GM12878 (cell line): Measurements from ENCODE around the gene CDH1. TPM values are rescaled to one million over a fixed set of nuclear protein-coding genes. Genes with fewer than 3 reads are reported as not detected.

Source experiments
- ATAC-seq: fragments of 200-7000 bp; cut with Tn5 transposase; 3 replicates; pipeline ENCODE4 v1.9.1; 2020; ENCODE audit warnings: mild to moderate bottlenecking, moderate library complexity
- BruUV-seq: library from RNA; stranded (reverse); fragments of 400-500 nt; replicated peaks from 2 replicates; lab custom pipeline; 2021; lab: Mats Ljungman, UMichigan
- CTCF ChIA-PET: fragments of 300-600 bp; sonication (Branson Sonifier 250); formaldehyde crosslinking; extraction: SDS; loops from one replicate; lab custom pipeline; 2021; ENCODE audit warnings: inconsistent platforms; lab: Yijun Ruan, JAX
- POLR2A ChIA-PET: fragments of 350-600 bp; formaldehyde crosslinking; extraction: SDS; loops from one replicate; lab custom pipeline; 2021; ENCODE audit warnings: inconsistent platforms; lab: Charles Lee
- RAD21 ChIA-PET: fragments of 300-600 bp; sonication (Branson Sonifier 250); formaldehyde crosslinking; loops from one replicate; lab custom pipeline; 2023; ENCODE audit warnings: antibody characterized with exemption; ENCODE audit not compliant: unreplicated experiment; lab: Charles Lee
- SMC1A ChIA-PET: fragments of 300-600 bp; sonication (Branson Sonifier 250); formaldehyde crosslinking; loops from one replicate; lab custom pipeline; 2023; ENCODE audit not compliant: unreplicated experiment, uncharacterized antibody; lab: Charles Lee
- DNase-seq: peaks from one replicate; pipeline ENCODE4 v3.0.0-alpha.2; 2011; ENCODE audit warnings: low read depth, low spot score
- FAIRE-seq: peaks from 3 replicates; lab custom pipeline; 2011; peaks lifted over from hg19 to GRCh38; lab: Jason Lieb, UNC
- H2AFZ ChIP-seq: 2 replicates; pipeline ENCODE4 v1.6.0; 2011; ENCODE audit warnings: low read depth, low read length, control low read depth; ENCODE audit not compliant: control insufficient read depth
- H3K27ac ChIP-seq: 2 replicates; pipeline ENCODE4 v1.5.1; 2011; ENCODE audit warnings: control low read depth; ENCODE audit not compliant: control insufficient read depth, insufficient read depth
- H3K27me3 ChIP-seq, 2 experiments: replicated peaks in 1 of 2; 2 replicates each; pipeline versions ENCODE4 v1.6.0 to v1.6.1; 2011; ENCODE audit warnings: low read length in 1 of 2; ENCODE audit not compliant: control insufficient read depth in 2 of 2, insufficient read depth in 2 of 2
- H3K36me3 ChIP-seq, 2 experiments: 2 replicates each; pipeline ENCODE4 v1.5.1; 2011; ENCODE audit warnings: low read length in 1 of 2; ENCODE audit not compliant: control insufficient read depth in 2 of 2, insufficient read depth in 2 of 2
- H3K4me1 ChIP-seq: 2 replicates; pipeline ENCODE4 v1.6.1; 2011; ENCODE audit warnings: mild to moderate bottlenecking, low read length, moderate library complexity, mixed read lengths; ENCODE audit not compliant: control insufficient read depth, insufficient read depth
- H3K4me2 ChIP-seq: 2 replicates; pipeline ENCODE4 v1.6.0; 2011; ENCODE audit warnings: control low read depth; ENCODE audit not compliant: control insufficient read depth, insufficient read depth
- H3K4me3 ChIP-seq: fragments of 200-600 bp; sonication (generic); 2 replicates; pipeline ENCODE4 v1.5.1; 2016
- H3K79me2 ChIP-seq: 2 replicates; pipeline ENCODE4 v1.6.0; 2011; ENCODE audit warnings: low read length; ENCODE audit not compliant: control insufficient read depth, insufficient read depth
- H3K9ac ChIP-seq: 2 replicates; pipeline ENCODE4 v1.8.0; 2011; ENCODE audit warnings: low read length, control low read depth, mixed read lengths; ENCODE audit not compliant: control insufficient read depth, insufficient read depth
- H3K9me3 ChIP-seq: replicated peaks from 3 replicates; pipeline ENCODE4 v1.5.1; 2011; ENCODE audit warnings: mild to moderate bottlenecking, low read length; ENCODE audit not compliant: control insufficient read depth, insufficient read depth
- H4K20me1 ChIP-seq: 2 replicates; pipeline ENCODE4 v1.6.0; 2011; ENCODE audit not compliant: control insufficient read depth, insufficient read depth
- CHD4 ChIP-seq: fragments of 200-600 bp; sonication (generic); IDR thresholded peaks from 2 replicates; pipeline ENCODE4 v1.6.1; 2016; ENCODE audit warnings: mild to moderate bottlenecking
- ETV6 ChIP-seq, 2 experiments: fragments of 450-650 bp in 1 of 2; IDR thresholded peaks in 1 of 2; conservative IDR thresholded peaks in 1 of 2; 2 replicates each; pipeline ENCODE4 v1.6.1; 2014; ENCODE audit warnings: antibody characterized with exemption in 1 of 2, borderline replicate concordance in 1 of 2, low read depth in 1 of 2, mild to moderate bottlenecking in 1 of 2, moderate library complexity in 1 of 2
- GATAD2B ChIP-seq: fragments of 450-650 bp; conservative IDR thresholded peaks from 2 replicates; pipeline ENCODE4 v1.6.1; 2017; ENCODE audit warnings: low read depth, mild to moderate bottlenecking, moderate library complexity
- IKZF2 ChIP-seq, 2 experiments: fragments of 450-650 bp; IDR thresholded peaks; 2 replicates each; pipeline ENCODE4 v1.6.1; 2017; ENCODE audit warnings: mild to moderate bottlenecking in 2 of 2, moderate library complexity in 2 of 2
- JUND ChIP-seq: IDR thresholded peaks from 2 replicates; pipeline ENCODE4 v1.6.1; 2012; ENCODE audit warnings: low read depth, mild to moderate bottlenecking, low read length, improper control_type of control experiment, moderate library complexity
- KLF5 ChIP-seq: fragments of 450-650 bp; IDR thresholded peaks from 2 replicates; pipeline ENCODE4 v1.6.1; 2014; ENCODE audit warnings: mild to moderate bottlenecking; ENCODE audit not compliant: partially characterized antibody
- MYB ChIP-seq: fragments of 150-350 bp; IDR thresholded peaks from 2 replicates; pipeline ENCODE4 v1.6.1; 2014; ENCODE audit warnings: mild to moderate bottlenecking, low read depth, low read length, borderline replicate concordance
- POU2F2 ChIP-seq: IDR thresholded peaks from 3 replicates; pipeline ENCODE4 v1.6.1; 2011; ENCODE audit warnings: low read depth, mild to moderate bottlenecking, low read length, borderline replicate concordance
- RAD21 ChIP-seq: IDR thresholded peaks from 2 replicates; pipeline ENCODE4 v1.6.1; 2011; ENCODE audit warnings: mild to moderate bottlenecking, low read depth, low read length, moderate library complexity; ENCODE audit not compliant: insufficient read depth
- RCOR1 ChIP-seq: conservative IDR thresholded peaks from 2 replicates; pipeline ENCODE4 v1.6.1; 2012; ENCODE audit warnings: low read depth, low read length, improper control_type of control experiment
- ZNF207 ChIP-seq: fragments of 450-650 bp; IDR thresholded peaks from 2 replicates; pipeline ENCODE4 v1.6.1; 2014; ENCODE audit warnings: antibody characterized with exemption, mild to moderate bottlenecking, borderline replicate concordance
- ZNF274 ChIP-seq: IDR thresholded peaks from one replicate; pipeline ENCODE4 v1.8.0; 2011; ENCODE audit not compliant: insufficient read length, insufficient read depth
- WGBS: methylation state at CpG from one replicate; pipeline ENCODE4 v1.1.6; 2016; ENCODE audit warnings: low lambda C conversion rate; ENCODE audit not compliant: insufficient replicate concordance, insufficient coverage; ENCODE audit errors: missing lambda C conversion rate; 5-methylcytosine and 5-hydroxymethylcytosine counted together
- in situ Hi-C: fragments of 300-500 bp; cut with MboI; formaldehyde crosslinking; loops from 9 replicates; pipeline ENCODE4 v1.14.3; 2018; ENCODE audit warnings: mixed read lengths
- intact Hi-C: fragments of 100-400 bp; cut with micrococcal nuclease; formaldehyde crosslinking; loops from one replicate; pipeline ENCODE4 v1.14.2; 2022; ENCODE audit not compliant: unreplicated experiment
- polyA plus RNA-seq, 11 experiments: library from polyadenylated mRNA; depleted of rRNA in 4 of 11; unstranded in 6 of 11; stranded (reverse) in 5 of 11; fragments of >200 nt; fragmentation: Nextera tagmentation in 4 of 11; fragmentation: Illumina TruSeq in 1 of 11; extraction: Ambion mirVana in 4 of 11; extraction: Trizol in 1 of 11; gene quantifications; 1 replicate in 1 of 11; 2 replicates in 10 of 11; pipeline versions ENCODE4 v1.2.1 to v1.2.3, GENCODE V29; 2011 to 2016; ENCODE audit warnings: inconsistent platforms in 2 of 11, missing spikeins in 2 of 11, low read depth in 1 of 11
- total RNA-seq, 4 experiments: library from RNA; depleted of rRNA in 3 of 4; stranded (reverse); fragments of >200 nt in 3 of 4; fragmentation: Illumina TruSeq in 1 of 4; extraction: Trizol in 1 of 4; gene quantifications; 2 replicates each; pipeline versions ENCODE4 v1.2.1 to v1.2.3, GENCODE V29; 2013 to 2021
- TF ChIP-seq, protein P1 (sequence below): fragments of 450-650 bp; IDR thresholded peaks from 2 replicates; pipeline ENCODE4 v1.6.1; 2017; ENCODE audit warnings: borderline replicate concordance
- TF ChIP-seq, protein P2 (sequence below), 3 experiments: IDR thresholded peaks in 2 of 3; conservative IDR thresholded peaks in 1 of 3; 2 replicates each; pipeline ENCODE4 v1.5.1; 2011; ENCODE audit warnings: low read depth in 3 of 3, low read length in 3 of 3, mild to moderate bottlenecking in 3 of 3, control low read depth in 2 of 3, moderate library complexity in 2 of 3, inconsistent platforms in 1 of 3, mixed read lengths in 1 of 3; ENCODE audit not compliant: control insufficient read depth in 2 of 3, insufficient read depth in 1 of 3; ENCODE audit errors: extremely low read depth in 1 of 3
- TF ChIP-seq, protein P3 (sequence below): fragments of 450-650 bp; IDR thresholded peaks from 2 replicates; pipeline ENCODE4 v1.6.1; 2017; ENCODE audit warnings: mild to moderate bottlenecking, low read depth, inconsistent platforms; ENCODE audit not compliant: poor library complexity, severe bottlenecking

Gene CDH1
- total and polyA plus RNA-seq, 10 of the 15 experiments (the other 5 are each of a cell fraction or from before 2014, with no cell fraction given): 2.2 to 30.6 (median 17.7) TPM

DNA sequence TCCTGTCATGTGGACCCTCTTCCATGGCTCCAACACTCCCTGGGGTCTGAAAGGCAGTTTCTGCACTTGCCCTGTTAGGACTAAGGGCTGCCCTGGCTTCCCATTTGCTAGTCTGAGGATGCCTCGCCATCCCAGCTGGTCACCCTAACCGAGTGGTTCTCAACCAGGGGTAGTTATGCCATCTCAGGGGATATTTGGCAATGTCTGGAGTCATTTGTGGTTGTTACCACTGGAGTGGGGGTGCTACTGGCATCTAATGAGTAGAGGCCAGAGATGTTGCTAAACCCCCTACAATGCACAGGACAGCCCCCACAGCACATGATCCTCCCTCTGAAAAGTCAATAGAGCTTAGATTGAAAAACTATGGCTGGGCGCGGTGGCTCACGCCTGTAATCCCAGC is 26.9 kb upstream of the CDH1 start (continued):
- TF ChIP-seq ZNF274 (no peak), IKZF2 (IDR thresholded peaks at IDR 0.05) (no peak), ZNF207 (no peak), ETV6 (conservative IDR thresholded peaks at IDR 0.05 in 1 of 2, IDR thresholded peaks at IDR 0.05 in 1 of 2; ENCODE audit: borderline replicate concordance in 1 of 2, low read depth in 1 of 2) (no peak)

DNA sequence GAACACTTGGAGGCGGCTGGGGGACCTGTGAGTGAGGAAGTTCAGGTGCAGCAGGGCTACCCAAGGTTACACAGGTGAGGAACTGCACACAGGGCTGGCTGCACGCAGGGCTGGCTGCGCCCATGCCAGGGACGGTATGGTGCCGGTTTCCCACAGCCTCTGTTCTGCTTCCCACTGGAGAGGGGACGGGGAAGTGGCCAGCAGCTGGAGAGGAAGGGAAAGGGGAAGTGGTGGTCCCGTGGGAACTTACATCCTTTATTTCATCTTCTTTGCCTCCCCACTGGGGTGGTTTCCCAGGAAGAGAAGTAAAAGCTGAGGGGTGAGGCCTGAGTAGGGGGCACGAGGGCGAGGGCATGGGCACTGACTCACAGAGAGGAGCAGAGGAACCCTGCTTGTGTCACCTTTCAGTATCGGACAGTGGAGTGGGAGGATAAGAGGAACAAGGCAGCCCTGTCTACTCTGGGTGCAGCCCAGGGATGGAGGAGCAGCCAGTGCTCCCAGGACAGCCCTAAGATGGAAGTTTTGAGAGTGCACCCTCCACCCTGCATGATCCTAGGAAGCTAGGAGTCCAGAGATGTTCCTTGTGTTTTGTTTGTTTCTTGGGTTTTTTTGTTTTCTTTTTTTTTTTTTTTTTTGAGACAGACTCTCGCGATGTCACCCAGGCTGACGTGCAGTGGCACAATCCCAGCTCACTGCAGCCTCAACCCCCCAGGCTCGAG is 25.5 kb upstream of the CDH1 start:
- peak; percentile 86 for ATAC-seq
- ChIA-PET POLR2A (interaction anchor here (1.2 kb wide), 1 partner anchor 45 kb away, joined by 5 read pairs; no protein-coding TSS in a partner anchor), SMC1A (interaction anchor here (0.7 to 2.4 kb wide), 5 partner anchors 10 to 89 kb away, joined by 3 to 7 read pairs (median 3); no protein-coding TSS in a partner anchor), CTCF (interaction anchor here (0.6 to 3.6 kb wide), 2 partner anchors 89 to 692 kb away, joined by 3 to 14 read pairs; no protein-coding TSS in a partner anchor), RAD21 (interaction anchor here (4.0 kb wide), 1 partner anchor 45 kb away, joined by 20 read pairs; no protein-coding TSS in a partner anchor)
- H3K27me3 ChIP-seq: no peaks in the 10 kb centered on the region
- H3K36me3 ChIP-seq: no peaks in the 10 kb centered on the region
- BruUV-seq: no TSS peak
- H3K4me1 ChIP-seq: peaks cover 7% of the 10 kb centered on the region
- no peak for DNase-seq
- H2AFZ ChIP-seq: peak overlapping the region; percentile 57
- no peaks in the 10 kb centered on the region; the same call in 2 of the 3 replicates for H3K9me3 ChIP-seq
- no peak overlapping the region for H3K9ac ChIP-seq
- no peak for FAIRE-seq
- 13% methylated on average over 12 of the region's 14 CpGs for WGBS
- in situ Hi-C loops: no loop called here
- peak overlapping the region; percentile 54 for H3K4me2 ChIP-seq
- H3K27ac ChIP-seq: no peak overlapping the region
- H4K20me1 ChIP-seq: no peaks in the 10 kb centered on the region
- no peaks in the 10 kb centered on the region for H3K79me2 ChIP-seq
- intact Hi-C loops: no loop called here
- H3K4me3 ChIP-seq: no peak overlapping the region
- TF ChIP-seq RCOR1 (no peak), MYB (no peak), ETV6 (conservative IDR thresholded peaks at IDR 0.05 in 1 of 2, IDR thresholded peaks at IDR 0.05 in 1 of 2; ENCODE audit: borderline replicate concordance in 1 of 2, low read depth in 1 of 2) (peak in 1 of 2 experiments; percentile 90; a peak in 2 of 4 replicates), RAD21 (no peak), KLF5 (no peak), POU2F2 (no peak), CHD4 (no peak), JUND (no peak), GATAD2B (0 out of 2 replicates have a peak, but pooled peaks have one; percentile 45)
- TF ChIP-seq, protein P1, sequence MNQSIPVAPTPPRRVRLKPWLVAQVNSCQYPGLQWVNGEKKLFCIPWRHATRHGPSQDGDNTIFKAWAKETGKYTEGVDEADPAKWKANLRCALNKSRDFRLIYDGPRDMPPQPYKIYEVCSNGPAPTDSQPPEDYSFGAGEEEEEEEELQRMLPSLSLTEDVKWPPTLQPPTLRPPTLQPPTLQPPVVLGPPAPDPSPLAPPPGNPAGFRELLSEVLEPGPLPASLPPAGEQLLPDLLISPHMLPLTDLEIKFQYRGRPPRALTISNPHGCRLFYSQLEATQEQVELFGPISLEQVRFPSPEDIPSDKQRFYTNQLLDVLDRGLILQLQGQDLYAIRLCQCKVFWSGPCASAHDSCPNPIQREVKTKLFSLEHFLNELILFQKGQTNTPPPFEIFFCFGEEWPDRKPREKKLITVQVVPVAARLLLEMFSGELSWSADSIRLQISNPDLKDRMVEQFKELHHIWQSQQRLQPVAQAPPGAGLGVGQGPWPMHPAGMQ: no peak
- TF ChIP-seq, protein P2, sequence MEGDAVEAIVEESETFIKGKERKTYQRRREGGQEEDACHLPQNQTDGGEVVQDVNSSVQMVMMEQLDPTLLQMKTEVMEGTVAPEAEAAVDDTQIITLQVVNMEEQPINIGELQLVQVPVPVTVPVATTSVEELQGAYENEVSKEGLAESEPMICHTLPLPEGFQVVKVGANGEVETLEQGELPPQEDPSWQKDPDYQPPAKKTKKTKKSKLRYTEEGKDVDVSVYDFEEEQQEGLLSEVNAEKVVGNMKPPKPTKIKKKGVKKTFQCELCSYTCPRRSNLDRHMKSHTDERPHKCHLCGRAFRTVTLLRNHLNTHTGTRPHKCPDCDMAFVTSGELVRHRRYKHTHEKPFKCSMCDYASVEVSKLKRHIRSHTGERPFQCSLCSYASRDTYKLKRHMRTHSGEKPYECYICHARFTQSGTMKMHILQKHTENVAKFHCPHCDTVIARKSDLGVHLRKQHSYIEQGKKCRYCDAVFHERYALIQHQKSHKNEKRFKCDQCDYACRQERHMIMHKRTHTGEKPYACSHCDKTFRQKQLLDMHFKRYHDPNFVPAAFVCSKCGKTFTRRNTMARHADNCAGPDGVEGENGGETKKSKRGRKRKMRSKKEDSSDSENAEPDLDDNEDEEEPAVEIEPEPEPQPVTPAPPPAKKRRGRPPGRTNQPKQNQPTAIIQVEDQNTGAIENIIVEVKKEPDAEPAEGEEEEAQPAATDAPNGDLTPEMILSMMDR (IDR thresholded peaks at IDR 0.05 in 2 of 3, conservative IDR thresholded peaks at IDR 0.05 in 1 of 3; ENCODE audit: control insufficient read depth in 2 of 3, extremely low read depth in 1 of 3, insufficient read depth in 1 of 3, low read depth in 3 of 3, low read length in 3 of 3): no peak
- TF ChIP-seq, protein P3, sequence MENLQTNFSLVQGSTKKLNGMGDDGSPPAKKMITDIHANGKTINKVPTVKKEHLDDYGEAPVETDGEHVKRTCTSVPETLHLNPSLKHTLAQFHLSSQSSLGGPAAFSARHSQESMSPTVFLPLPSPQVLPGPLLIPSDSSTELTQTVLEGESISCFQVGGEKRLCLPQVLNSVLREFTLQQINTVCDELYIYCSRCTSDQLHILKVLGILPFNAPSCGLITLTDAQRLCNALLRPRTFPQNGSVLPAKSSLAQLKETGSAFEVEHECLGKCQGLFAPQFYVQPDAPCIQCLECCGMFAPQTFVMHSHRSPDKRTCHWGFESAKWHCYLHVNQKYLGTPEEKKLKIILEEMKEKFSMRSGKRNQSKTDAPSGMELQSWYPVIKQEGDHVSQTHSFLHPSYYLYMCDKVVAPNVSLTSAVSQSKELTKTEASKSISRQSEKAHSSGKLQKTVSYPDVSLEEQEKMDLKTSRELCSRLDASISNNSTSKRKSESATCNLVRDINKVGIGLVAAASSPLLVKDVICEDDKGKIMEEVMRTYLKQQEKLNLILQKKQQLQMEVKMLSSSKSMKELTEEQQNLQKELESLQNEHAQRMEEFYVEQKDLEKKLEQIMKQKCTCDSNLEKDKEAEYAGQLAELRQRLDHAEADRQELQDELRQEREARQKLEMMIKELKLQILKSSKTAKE: no peak
